SK-N-SH treated with all-trans-retinoic acid at 6 μM for 48 hours (cell line): ENCODE measurements around the gene AMDHD2.

Experiments
- ARNTL ChIP-seq: fragments of 450-650 bp; formaldehyde crosslinking; IDR thresholded peaks from 2 replicates; pipeline ENCODE4 v1.5.0; 2020; ENCODE audit warnings: low read depth, mild to moderate bottlenecking, moderate library complexity, borderline replicate concordance
- BACH2 ChIP-seq: fragments of 250-450 bp; sonication (Bioruptor Pico); IDR thresholded peaks from 2 replicates; pipeline ENCODE4 v1.9.0; 2021; ENCODE audit warnings: mild to moderate bottlenecking, borderline replicate concordance
- CREB5 ChIP-seq: fragments of 250-450 bp; sonication (Bioruptor Pico); IDR thresholded peaks from 2 replicates; pipeline ENCODE4 v1.5.1; 2020; ENCODE audit warnings: low read depth, mild to moderate bottlenecking, moderate library complexity
- CSDC2 ChIP-seq: fragments of 250-450 bp; sonication (Bioruptor Pico); IDR thresholded peaks from 2 replicates; pipeline ENCODE4 v1.5.0; 2020; ENCODE audit warnings: mild to moderate bottlenecking, moderate library complexity
- CSRNP3 ChIP-seq: fragments of 250-450 bp; sonication (Bioruptor Pico); IDR thresholded peaks from 2 replicates; pipeline ENCODE4 v1.5.1; 2021; ENCODE audit warnings: mild to moderate bottlenecking, moderate library complexity
- GLIS3 ChIP-seq: fragments of 250-450 bp; sonication (Bioruptor Pico); IDR thresholded peaks from 2 replicates; pipeline ENCODE4 v1.5.0; 2020; ENCODE audit warnings: mild to moderate bottlenecking, moderate library complexity
- ISL1 ChIP-seq: fragments of 250-450 bp; sonication (Bioruptor Pico); IDR thresholded peaks from 2 replicates; pipeline ENCODE4 v2.1.2; 2022; ENCODE audit warnings: mild to moderate bottlenecking, moderate library complexity
- PATZ1 ChIP-seq: fragments of 250-450 bp; sonication (Bioruptor Pico); IDR thresholded peaks from 2 replicates; pipeline ENCODE4 v1.8.0; 2020; ENCODE audit warnings: mild to moderate bottlenecking, moderate library complexity, borderline replicate concordance
- PPARA ChIP-seq: fragments of 250-450 bp; sonication (Bioruptor Pico); IDR thresholded peaks from 2 replicates; pipeline ENCODE4 v1.5.0; 2020; ENCODE audit warnings: mild to moderate bottlenecking, borderline replicate concordance
- ZFP3 ChIP-seq: fragments of 250-450 bp; sonication (Bioruptor Pico); IDR thresholded peaks from 2 replicates; pipeline ENCODE4 v1.5.0; 2020; ENCODE audit warnings: mild to moderate bottlenecking, moderate library complexity
- ZFP30 ChIP-seq: fragments of 450-650 bp; formaldehyde crosslinking; IDR thresholded peaks from 2 replicates; pipeline ENCODE4 v1.5.0; 2022; ENCODE audit warnings: mild to moderate bottlenecking, moderate library complexity
- ZNF565 ChIP-seq: fragments of 450-650 bp; formaldehyde crosslinking; conservative IDR thresholded peaks from 2 replicates; pipeline ENCODE4 v1.5.0; 2020; ENCODE audit warnings: low read depth, mild to moderate bottlenecking, moderate library complexity

- TF ChIP-seq CREB5 (CRISPR knock-in tag) (no peak), ZFP3 (CRISPR knock-in tag) (no peak), BACH2 (no peak), PATZ1 (CRISPR knock-in tag) (no peak), ZFP30 (CRISPR knock-in tag) (no peak), CSDC2 (CRISPR knock-in tag) (no peak), PPARA (no peak), ARNTL (CRISPR knock-in tag) (no peak), ISL1 (CRISPR knock-in tag) (no peak), GLIS3 (no peak), ZNF565 (CRISPR knock-in tag) (no peak), CSRNP3 (CRISPR knock-in tag) (no peak)
These were observed 25.6 kb upstream of the AMDHD2 start for GRCh38 chr16:2494616-2495015.
